H1 (cell line): ENCODE results near the gene ADAM23.

Experiments used
- CHD1 ChIP-seq: IDR thresholded peaks from 2 replicates; pipeline ENCODE4 v1.6.1; 2012; ENCODE audit warnings: low read depth, low read length, improper control_type of control experiment
- EZH2 ChIP-seq: fragments of 200-600 bp; sonication (generic); IDR thresholded peaks from 2 replicates; pipeline ENCODE4 v1.7.1; 2012; ENCODE audit warnings: low read depth, mild to moderate bottlenecking, moderate library complexity, low read length, inconsistent platforms; ENCODE audit not compliant: severe bottlenecking
- POLR2A ChIP-seq, 2 experiments: IDR thresholded peaks; 1 replicate in 1 of 2; 2 replicates in 1 of 2; pipeline ENCODE4 v1.6.1; 2011; ENCODE audit warnings: low read depth in 2 of 2, low read length in 2 of 2, mild to moderate bottlenecking in 2 of 2; ENCODE audit errors: control extremely low read depth in 1 of 2
- POLR2AphosphoS5 ChIP-seq: IDR thresholded peaks from 2 replicates; pipeline ENCODE4 v1.6.1; 2011; ENCODE audit warnings: low read depth, low read length
- RNF2 ChIP-seq: fragments of 200-900, 300-1000 bp; sonication (generic); IDR thresholded peaks from 2 replicates; pipeline ENCODE4 v1.7.1; 2016; ENCODE audit warnings: borderline replicate concordance, low read depth, mild to moderate bottlenecking, antibody characterized with exemption, low read length; ENCODE audit not compliant: poor library complexity, severe bottlenecking; ENCODE audit errors: missing control alignments
- SIN3A ChIP-seq, 2 experiments: IDR thresholded peaks in 1 of 2; conservative IDR thresholded peaks in 1 of 2; 2 replicates each; pipeline ENCODE4 v1.6.1; 2011 to 2012; ENCODE audit warnings: low read length in 2 of 2, improper control_type of control experiment in 1 of 2, low read depth in 1 of 2, mild to moderate bottlenecking in 1 of 2
- SIX5 ChIP-seq: IDR thresholded peaks from 2 replicates; pipeline ENCODE4 v1.6.1; 2011; ENCODE audit warnings: mild to moderate bottlenecking, low read depth, low read length
- TAF7 ChIP-seq: optimal IDR thresholded peaks from 2 replicates; pipeline ENCODE3; 2011; ENCODE audit warnings: low read depth, mild to moderate bottlenecking, inconsistent platforms, low read length, moderate library complexity, borderline replicate concordance
- TF ChIP-seq, protein P1 (sequence below), 3 experiments: IDR thresholded peaks; 1 replicate in 2 of 3; 2 replicates in 1 of 3; pipeline versions ENCODE4 v1.5.1 to v1.6.1; 2011; ENCODE audit warnings: low read length in 3 of 3, mild to moderate bottlenecking in 3 of 3, inconsistent platforms in 2 of 3, low read depth in 1 of 3, moderate library complexity in 1 of 3; ENCODE audit not compliant: insufficient read depth in 1 of 3; ENCODE audit errors: control extremely low read depth in 1 of 3

DNA sequence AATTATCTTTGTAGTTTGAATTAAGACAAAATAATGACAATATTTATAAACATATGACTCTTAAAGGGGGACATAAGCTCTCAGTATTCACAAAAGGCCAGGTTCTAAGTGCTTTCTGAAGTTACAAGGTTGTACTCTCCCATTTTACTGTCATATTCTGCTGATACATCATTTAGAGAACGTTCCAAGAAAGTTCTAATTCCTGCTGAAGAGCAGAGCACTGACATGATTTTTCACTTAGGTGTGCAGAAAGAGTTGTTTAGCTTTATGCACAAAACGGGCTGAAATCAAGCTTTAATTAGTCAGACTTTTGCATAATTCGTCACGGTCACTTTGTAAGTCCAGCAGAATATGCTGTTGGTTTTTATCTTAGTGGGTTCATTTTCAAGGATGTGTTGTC, 37.3 kb downstream of the ADAM23 start:
- TF ChIP-seq POLR2AphosphoS5 (no peak), SIN3A (conservative IDR thresholded peaks at IDR 0.05 in 1 of 2, IDR thresholded peaks at IDR 0.05 in 1 of 2; ENCODE audit: low read depth in 1 of 2, low read length in 2 of 2) (no peak), RNF2 (no peak), POLR2A (IDR thresholded peaks at IDR 0.05; ENCODE audit: control extremely low read depth in 1 of 2, low read depth in 2 of 2, low read length in 2 of 2) (no peak), CHD1 (no peak), EZH2 (no peak), SIX5 (no peak), TAF7 (no peak)
- TF ChIP-seq, protein P1, sequence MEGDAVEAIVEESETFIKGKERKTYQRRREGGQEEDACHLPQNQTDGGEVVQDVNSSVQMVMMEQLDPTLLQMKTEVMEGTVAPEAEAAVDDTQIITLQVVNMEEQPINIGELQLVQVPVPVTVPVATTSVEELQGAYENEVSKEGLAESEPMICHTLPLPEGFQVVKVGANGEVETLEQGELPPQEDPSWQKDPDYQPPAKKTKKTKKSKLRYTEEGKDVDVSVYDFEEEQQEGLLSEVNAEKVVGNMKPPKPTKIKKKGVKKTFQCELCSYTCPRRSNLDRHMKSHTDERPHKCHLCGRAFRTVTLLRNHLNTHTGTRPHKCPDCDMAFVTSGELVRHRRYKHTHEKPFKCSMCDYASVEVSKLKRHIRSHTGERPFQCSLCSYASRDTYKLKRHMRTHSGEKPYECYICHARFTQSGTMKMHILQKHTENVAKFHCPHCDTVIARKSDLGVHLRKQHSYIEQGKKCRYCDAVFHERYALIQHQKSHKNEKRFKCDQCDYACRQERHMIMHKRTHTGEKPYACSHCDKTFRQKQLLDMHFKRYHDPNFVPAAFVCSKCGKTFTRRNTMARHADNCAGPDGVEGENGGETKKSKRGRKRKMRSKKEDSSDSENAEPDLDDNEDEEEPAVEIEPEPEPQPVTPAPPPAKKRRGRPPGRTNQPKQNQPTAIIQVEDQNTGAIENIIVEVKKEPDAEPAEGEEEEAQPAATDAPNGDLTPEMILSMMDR (IDR thresholded peaks at IDR 0.05; ENCODE audit: control extremely low read depth in 1 of 3, insufficient read depth in 1 of 3, low read depth in 1 of 3, low read length in 3 of 3), result no peak
